Panc1 (cell line): Measurements from ENCODE around the gene ARHGAP31. TPM values are rescaled to one million over a fixed set of nuclear protein-coding genes. Genes with fewer than 3 reads are reported as not detected.
A peak's percentile ranks its signal among the peaks of the same experiment; 100 is the strongest.

Experiments used
- ATAC-seq: fragments of 200-7000 bp; cut with Tn5 transposase; 2 replicates; pipeline ENCODE4 v1.9.1; 2020; ENCODE audit warnings: mild to moderate bottlenecking, moderate library complexity
- BruUV-seq: library from RNA; stranded (reverse); fragments of 400-500 nt; replicated peaks from 2 replicates; lab custom pipeline; 2021; lab: Mats Ljungman, UMichigan
- CTCF ChIA-PET: fragments of 300-600 bp; sonication (Branson Sonifier 250); formaldehyde crosslinking; loops from one replicate; lab custom pipeline; 2022; ENCODE audit warnings: antibody characterized with exemption; lab: Charles Lee
- POLR2A ChIA-PET: fragments of 300-600 bp; sonication (Branson Sonifier 250); formaldehyde crosslinking; loops from one replicate; lab custom pipeline; 2022; ENCODE audit warnings: antibody characterized with exemption; lab: Charles Lee
- DNase-seq: peaks from one replicate; pipeline ENCODE4 v3.0.0-alpha.2; 2010; ENCODE audit warnings: low read depth, low spot score
- H3K27ac ChIP-seq: 2 replicates; pipeline ENCODE4 v1.5.1; 2011; ENCODE audit warnings: mild to moderate bottlenecking, low read length, inconsistent platforms
- H3K27me3 ChIP-seq: fragments of 200-500 bp; sonication (Bioruptor generic); 2 replicates; pipeline ENCODE4 v1.6.0; 2014; ENCODE audit warnings: low read length, inconsistent platforms; ENCODE audit not compliant: control insufficient read depth, insufficient read depth
- H3K36me3 ChIP-seq: fragments of 200-500 bp; sonication (Bioruptor generic); 2 replicates; pipeline ENCODE4 v1.5.1; 2014; ENCODE audit warnings: inconsistent platforms, mild to moderate bottlenecking, low read length, moderate library complexity; ENCODE audit not compliant: control insufficient read depth, insufficient read depth
- H3K4me1 ChIP-seq: 2 replicates; pipeline ENCODE4 v1.5.1; 2011; ENCODE audit warnings: inconsistent platforms, mild to moderate bottlenecking, low read length, moderate library complexity; ENCODE audit not compliant: control insufficient read depth, insufficient read depth
- H3K4me3 ChIP-seq, 2 experiments: 2 replicates each; pipeline ENCODE4 v1.5.1; 2011 to 2012; ENCODE audit warnings: low read depth in 2 of 2, low read length in 2 of 2, mild to moderate bottlenecking in 2 of 2, inconsistent platforms in 1 of 2, moderate library complexity in 1 of 2
- H3K9me3 ChIP-seq: fragments of 200-500 bp; sonication (Bioruptor generic); 2 replicates; pipeline ENCODE4 v1.5.1; 2014; ENCODE audit warnings: low read depth, mild to moderate bottlenecking, inconsistent platforms, low read length, moderate library complexity; ENCODE audit not compliant: control insufficient read depth, insufficient read depth
- POLR2AphosphoS5 ChIP-seq: IDR thresholded peaks from 2 replicates; pipeline ENCODE4 v1.6.1; 2012; ENCODE audit warnings: mild to moderate bottlenecking, low read depth, low read length, moderate library complexity
- SIN3A ChIP-seq: IDR thresholded peaks from 2 replicates; pipeline ENCODE4 v1.6.1; 2012; ENCODE audit warnings: low read depth, mild to moderate bottlenecking, low read length, moderate library complexity, borderline replicate concordance; ENCODE audit not compliant: insufficient read depth
- TCF7L2 ChIP-seq: IDR thresholded peaks from 2 replicates; pipeline ENCODE4 v1.6.1; 2011; ENCODE audit warnings: mild to moderate bottlenecking, low read depth, low read length, inconsistent platforms
- in situ Hi-C: cut with HindIII; loops from 2 replicates; pipeline ENCODE4 v1.10.0; 2016; ENCODE audit warnings: low sequenced_read_pairs, low pct_unique_long_range_greater_than_20kb
- intact Hi-C: fragments of 100-400 bp; cut with micrococcal nuclease; formaldehyde crosslinking; loops from one replicate; pipeline ENCODE4 v1.10.0; 2022; ENCODE audit not compliant: unreplicated experiment
- total RNA-seq: library from RNA; stranded (reverse); gene quantifications from one replicate; pipeline ENCODE4 v1.2.1, GENCODE V29; 2021; ENCODE audit not compliant: unreplicated experiment
- TF ChIP-seq, protein P1 (sequence below): fragments of 450-650 bp; IDR thresholded peaks from 2 replicates; pipeline ENCODE4 v1.5.1; 2017; ENCODE audit warnings: mild to moderate bottlenecking
- TF ChIP-seq, protein P2 (sequence below), 2 experiments: IDR thresholded peaks; 2 replicates each; pipeline ENCODE4 v1.6.1; 2011 to 2012; ENCODE audit warnings: low read depth in 2 of 2, control low read depth in 1 of 2, low read length in 1 of 2, mild to moderate bottlenecking in 1 of 2, moderate library complexity in 1 of 2; ENCODE audit not compliant: insufficient read depth in 1 of 2

The ARHGAP31 gene
- total RNA-seq, 1 experiment from 2014 or later, result 7.6 TPM

DNA sequence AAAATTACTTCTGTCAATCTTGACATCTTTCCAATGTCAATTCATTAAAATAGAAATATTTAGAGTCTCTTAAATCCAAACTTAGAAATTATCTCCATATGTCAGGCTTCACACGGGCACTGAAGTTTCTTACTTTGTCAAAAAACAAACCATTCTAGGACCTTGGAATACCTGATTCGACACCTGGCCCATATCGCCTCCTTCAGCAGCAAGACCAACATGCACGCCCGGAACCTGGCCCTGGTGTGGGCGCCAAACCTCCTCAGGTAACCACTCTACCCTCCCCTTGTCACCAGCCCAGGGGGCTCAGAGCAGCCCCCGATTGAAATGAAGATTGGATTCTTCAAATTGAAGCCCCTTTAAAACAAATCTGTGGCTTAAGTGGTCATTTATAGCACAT, 88.0 kb downstream of the ARHGAP31 start:
- BruUV-seq, result no TSS peak
- Histone ChIP-seq H3K27ac (no peak overlapping the region), H3K36me3 (no peaks in the 10 kb centered on the region), H3K9me3 (no peaks in the 10 kb centered on the region), H3K4me1 (no peaks in the 10 kb centered on the region), H3K4me3 (no peak overlapping the region), H3K27me3 (no peaks in the 10 kb centered on the region)
- no peak for DNase-seq
- intact Hi-C loops (no loop called here), in situ Hi-C loops (no loop called here)
- no peak for ATAC-seq
- ChIA-PET CTCF (no interaction called here), POLR2A (no interaction called here)
- TF ChIP-seq TCF7L2 (no peak), SIN3A (no peak)
- TF ChIP-seq, protein P1, sequence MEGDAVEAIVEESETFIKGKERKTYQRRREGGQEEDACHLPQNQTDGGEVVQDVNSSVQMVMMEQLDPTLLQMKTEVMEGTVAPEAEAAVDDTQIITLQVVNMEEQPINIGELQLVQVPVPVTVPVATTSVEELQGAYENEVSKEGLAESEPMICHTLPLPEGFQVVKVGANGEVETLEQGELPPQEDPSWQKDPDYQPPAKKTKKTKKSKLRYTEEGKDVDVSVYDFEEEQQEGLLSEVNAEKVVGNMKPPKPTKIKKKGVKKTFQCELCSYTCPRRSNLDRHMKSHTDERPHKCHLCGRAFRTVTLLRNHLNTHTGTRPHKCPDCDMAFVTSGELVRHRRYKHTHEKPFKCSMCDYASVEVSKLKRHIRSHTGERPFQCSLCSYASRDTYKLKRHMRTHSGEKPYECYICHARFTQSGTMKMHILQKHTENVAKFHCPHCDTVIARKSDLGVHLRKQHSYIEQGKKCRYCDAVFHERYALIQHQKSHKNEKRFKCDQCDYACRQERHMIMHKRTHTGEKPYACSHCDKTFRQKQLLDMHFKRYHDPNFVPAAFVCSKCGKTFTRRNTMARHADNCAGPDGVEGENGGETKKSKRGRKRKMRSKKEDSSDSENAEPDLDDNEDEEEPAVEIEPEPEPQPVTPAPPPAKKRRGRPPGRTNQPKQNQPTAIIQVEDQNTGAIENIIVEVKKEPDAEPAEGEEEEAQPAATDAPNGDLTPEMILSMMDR, result no peak

DNA sequence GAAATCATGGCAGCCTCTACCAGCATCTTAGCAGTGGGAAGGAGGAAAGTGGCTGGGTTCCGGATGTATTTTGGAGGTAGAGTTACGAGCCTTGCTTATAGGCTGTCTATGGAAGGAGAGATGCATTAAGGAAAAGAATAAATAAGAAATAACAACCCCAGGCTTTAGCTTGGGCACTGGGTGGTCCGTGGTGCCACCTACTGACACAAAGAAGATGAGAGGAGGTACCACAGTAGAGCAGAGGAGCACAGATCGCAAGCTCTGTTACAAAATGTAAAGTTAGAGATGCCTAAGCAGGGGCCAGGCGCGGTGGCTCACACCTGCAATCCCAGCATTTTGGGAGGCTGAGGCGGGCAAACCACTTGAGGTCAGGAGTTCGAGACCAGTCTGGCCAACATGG, 94.4 kb downstream of the ARHGAP31 start:
- DNase-seq, result no peak
- TF ChIP-seq, protein P1, result peak; percentile 38; the same call in 1 of the 2 replicates
- TF ChIP-seq, protein P2, sequence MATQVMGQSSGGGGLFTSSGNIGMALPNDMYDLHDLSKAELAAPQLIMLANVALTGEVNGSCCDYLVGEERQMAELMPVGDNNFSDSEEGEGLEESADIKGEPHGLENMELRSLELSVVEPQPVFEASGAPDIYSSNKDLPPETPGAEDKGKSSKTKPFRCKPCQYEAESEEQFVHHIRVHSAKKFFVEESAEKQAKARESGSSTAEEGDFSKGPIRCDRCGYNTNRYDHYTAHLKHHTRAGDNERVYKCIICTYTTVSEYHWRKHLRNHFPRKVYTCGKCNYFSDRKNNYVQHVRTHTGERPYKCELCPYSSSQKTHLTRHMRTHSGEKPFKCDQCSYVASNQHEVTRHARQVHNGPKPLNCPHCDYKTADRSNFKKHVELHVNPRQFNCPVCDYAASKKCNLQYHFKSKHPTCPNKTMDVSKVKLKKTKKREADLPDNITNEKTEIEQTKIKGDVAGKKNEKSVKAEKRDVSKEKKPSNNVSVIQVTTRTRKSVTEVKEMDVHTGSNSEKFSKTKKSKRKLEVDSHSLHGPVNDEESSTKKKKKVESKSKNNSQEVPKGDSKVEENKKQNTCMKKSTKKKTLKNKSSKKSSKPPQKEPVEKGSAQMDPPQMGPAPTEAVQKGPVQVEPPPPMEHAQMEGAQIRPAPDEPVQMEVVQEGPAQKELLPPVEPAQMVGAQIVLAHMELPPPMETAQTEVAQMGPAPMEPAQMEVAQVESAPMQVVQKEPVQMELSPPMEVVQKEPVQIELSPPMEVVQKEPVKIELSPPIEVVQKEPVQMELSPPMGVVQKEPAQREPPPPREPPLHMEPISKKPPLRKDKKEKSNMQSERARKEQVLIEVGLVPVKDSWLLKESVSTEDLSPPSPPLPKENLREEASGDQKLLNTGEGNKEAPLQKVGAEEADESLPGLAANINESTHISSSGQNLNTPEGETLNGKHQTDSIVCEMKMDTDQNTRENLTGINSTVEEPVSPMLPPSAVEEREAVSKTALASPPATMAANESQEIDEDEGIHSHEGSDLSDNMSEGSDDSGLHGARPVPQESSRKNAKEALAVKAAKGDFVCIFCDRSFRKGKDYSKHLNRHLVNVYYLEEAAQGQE (IDR thresholded peaks at IDR 0.05; ENCODE audit: insufficient read depth in 1 of 2, low read depth in 2 of 2, low read length in 1 of 2), result no peak
- Histone ChIP-seq H3K4me3 (no peak overlapping the region), H3K4me1 (no peaks in the 10 kb centered on the region), H3K27me3 (no peaks in the 10 kb centered on the region), H3K36me3 (no peaks in the 10 kb centered on the region), H3K9me3 (no peaks in the 10 kb centered on the region), H3K27ac (no peak overlapping the region)
- no TSS peak for BruUV-seq
- intact Hi-C loops (no loop called here), in situ Hi-C loops (no loop called here)
- CTCF ChIA-PET, result no interaction called here
- POLR2A ChIA-PET, result no interaction called here
- no peak; the same call in 1 of the 2 replicates for ATAC-seq

DNA sequence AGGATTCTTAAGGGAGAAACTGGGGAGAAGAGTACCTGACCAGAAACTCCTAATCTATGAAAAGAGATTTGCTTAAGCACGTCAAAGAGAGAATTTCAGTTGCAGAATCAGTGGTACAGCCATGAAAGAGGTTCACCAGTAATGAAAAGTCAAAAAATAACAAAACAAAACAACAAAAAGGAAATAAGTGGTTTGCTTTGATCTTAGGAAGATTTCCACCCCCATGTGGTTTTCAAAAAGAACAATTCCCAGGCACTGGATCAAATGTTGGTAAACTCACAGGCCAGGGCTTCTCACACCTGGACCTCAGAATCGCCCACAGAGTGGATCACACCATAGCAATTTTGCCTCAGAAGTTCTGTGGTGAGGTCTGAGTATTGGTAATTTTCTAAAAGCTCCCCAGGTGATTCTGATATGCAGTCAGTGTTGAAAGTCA, 101.8 kb downstream of the ARHGAP31 start:
- CTCF ChIA-PET, result no interaction called here
- POLR2A ChIA-PET, result no interaction called here
- BruUV-seq, result no TSS peak
- Histone ChIP-seq H3K36me3 (no peaks in the 10 kb centered on the region), H3K4me3 (no peak overlapping the region), H3K4me1 (no peaks in the 10 kb centered on the region), H3K27ac (no peak overlapping the region), H3K27me3 (no peaks in the 10 kb centered on the region), H3K9me3 (no peaks in the 10 kb centered on the region)
- TF ChIP-seq, protein P2 (IDR thresholded peaks at IDR 0.05; ENCODE audit: insufficient read depth in 1 of 2, low read depth in 2 of 2, low read length in 1 of 2), result no peak
- TF ChIP-seq POLR2AphosphoS5, result no peak
- TF ChIP-seq SIN3A, result no peak
- TF ChIP-seq TCF7L2, result no peak
- TF ChIP-seq, protein P1, result no peak
- in situ Hi-C loops (no loop called here), intact Hi-C loops (no loop called here)
- no peak for ATAC-seq
- no peak for DNase-seq
